Heart right ventricle (tissue), 16 donors: ENCODE measurements around the gene COL4A2. TPM values are rescaled to one million over a fixed set of nuclear protein-coding genes. Genes with fewer than 3 reads are reported as not detected.

Experiments used
- ATAC-seq, 8 donors: fragments of 200-7000 bp; cut with Tn5 transposase; one replicate each; pipeline ENCODE4 v1.9.1; 2020; ENCODE audit warnings: mild to moderate bottlenecking in 8 of 8, moderate library complexity in 8 of 8, moderate number of reproducible peaks in 1 of 8
- DNase-seq, 2 donors: peaks; one replicate each; pipeline ENCODE4 v3.0.0-alpha.2; 2020
- H3K27ac ChIP-seq, 10 donors: fragments of 200-600 bp; sonication (generic) in 2 of 10; one replicate each; pipeline versions ENCODE4 v1.5.0 to v1.8.0; 2020 to 2022; ENCODE audit warnings: mild to moderate bottlenecking in 3 of 10
- H3K27me3 ChIP-seq, 7 donors: fragments of 200-600 bp; one replicate each; pipeline ENCODE4 v1.8.0; 2021 to 2022; ENCODE audit warnings: mild to moderate bottlenecking in 2 of 7
- H3K36me3 ChIP-seq, 9 donors: fragments of 200-600 bp; sonication (generic) in 1 of 9; one replicate each; pipeline versions ENCODE4 v1.5.0 to v1.8.0; 2020 to 2022; ENCODE audit warnings: mild to moderate bottlenecking in 2 of 9
- H3K4me1 ChIP-seq, 9 donors: fragments of 200-600 bp; sonication (generic) in 1 of 9; one replicate each; pipeline versions ENCODE4 v1.5.0 to v1.8.0; 2020 to 2022; ENCODE audit warnings: mild to moderate bottlenecking in 4 of 9
- H3K4me3 ChIP-seq, 10 donors: fragments of 200-600 bp; sonication (generic) in 2 of 10; one replicate each; pipeline versions ENCODE4 v1.5.0 to v1.8.0; 2020 to 2022; ENCODE audit warnings: mild to moderate bottlenecking in 7 of 10, moderate library complexity in 2 of 10
- H3K9me3 ChIP-seq, 11 donors: fragments of 200-600 bp in 10 of 11; sonication (generic) in 2 of 11; one replicate each; pipeline versions ENCODE4 v1.5.0 to v1.8.0; 2013 to 2022; ENCODE audit warnings: mild to moderate bottlenecking in 2 of 11, control low read depth in 1 of 11, moderate library complexity in 1 of 11
- WGBS, 2 donors: extraction: QIAGEN DNeasy Blood & Tissue Kit; methylation state at CpG; one replicate each; pipeline ENCODE4 v1.1.7; 2013; ENCODE audit warnings: inconsistent platforms in 1 of 2; 5-methylcytosine and 5-hydroxymethylcytosine counted together
- intact Hi-C, 10 donors: fragments of 100-400 bp; cut with DNase I; formaldehyde crosslinking; loops; one replicate each; pipeline versions ENCODE4 v1.11.1 to v1.14.2; 2022
- polyA plus RNA-seq, 2 donors: library from polyadenylated mRNA; stranded (reverse); fragments of 200-250 nt; gene quantifications; one replicate each; pipeline ENCODE4 v1.2.3, GENCODE V29; 2013
- total RNA-seq, 10 donors: library from RNA; stranded (reverse); fragmentation: NEBNext Ultra II Directional in 3 of 10; extraction: Animal tissue kit (Norgen Biotek cat#: 25700) in 3 of 10; gene quantifications; one replicate each; pipeline versions ENCODE4 v1.2.1 to v1.2.4, GENCODE V29; 2021 to 2023
- TF ChIP-seq, protein P1 (sequence below), 9 donors: fragments of 200-600 bp; sonication (generic) in 2 of 9; IDR thresholded peaks; one replicate each; pipeline versions ENCODE4 v1.5.0 to v1.8.0; 2021 to 2022; ENCODE audit warnings: antibody characterized with exemption in 9 of 9, mild to moderate bottlenecking in 5 of 9, moderate library complexity in 1 of 9
- donor health status: Arrhythmogenic right ventricular cardiomyopathy.
- donor health status: ischemic (EF 13 %, LVEDD 7.1; RV severe dilation, severe dysfunction).
- donor health status: healthy with polysubstance abuse.
- donor health status: DM: no; HTN: yes; CAD: no.
- donor health status: DM: no; HTN: no; CAD: no.
- donor health status: ischemic (EF 25% LVEDD 6.9; RV normal size, moderate dysfunction).
- donor health status: ischemic (EF 25% LVEDD 5.7; RV mildly dilated, moderate dysfunction).
- donor health status: healthy.
- donor health status: DM: yes; HTN: yes; CAD: no.
- donor health status: Ischemic cardiomyopathy.
- donor health status: ischemic (EF 35%, LVEDD 5.7; RV mildly dilated, moderate dysfunction).
- donor health status: nonischemic (EF 11% LVEDD 7.7; RV severe dilation, severe dysfunction).
- donor health status: DM: yes; HTN: yes; CAD: no.
- donor health status: PGD.
- donor health status: ischemic (EF 29% LVEDD 5.4; RV normal size, mild dysfunction).
- donor health status: nonischemic (EF 23%, LVEDD 6.1; RV moderate dilation, normal function).

Gene COL4A2
- total and polyA plus RNA-seq, 12 donors: 81.7 to 301 (median 128) TPM

GRCh38 chr13:110525328-110526319 is 218.5 kb downstream of the COL4A2 start:
- WGBS, 2 donors: 63 to 67% methylated on average over 25 of the region's 25 CpGs
- intact Hi-C loops: loop anchor here in 4 of 10 donors (2.0 to 5.0 kb wide), 3 partner anchors 19 to 37 kb away; partner anchors contain the start of gene RAB20 (in 3 of the 4)
- H3K36me3 ChIP-seq: peaks cover 0 to 10% (median 3%) of the 10 kb centered on the region in 9 donors
- peak; percentile 18 to 75 (median 64) for ATAC-seq
- no peak overlapping the region for H3K4me3 ChIP-seq
- no peaks in the 10 kb centered on the region for H3K9me3 ChIP-seq
- DNase-seq: peak; percentile 51 to 54
- peak overlapping the region; percentile 31 to 92 (median 85) for H3K27ac ChIP-seq
- H3K27me3 ChIP-seq: no peaks in the 10 kb centered on the region
- TF ChIP-seq, protein P1, sequence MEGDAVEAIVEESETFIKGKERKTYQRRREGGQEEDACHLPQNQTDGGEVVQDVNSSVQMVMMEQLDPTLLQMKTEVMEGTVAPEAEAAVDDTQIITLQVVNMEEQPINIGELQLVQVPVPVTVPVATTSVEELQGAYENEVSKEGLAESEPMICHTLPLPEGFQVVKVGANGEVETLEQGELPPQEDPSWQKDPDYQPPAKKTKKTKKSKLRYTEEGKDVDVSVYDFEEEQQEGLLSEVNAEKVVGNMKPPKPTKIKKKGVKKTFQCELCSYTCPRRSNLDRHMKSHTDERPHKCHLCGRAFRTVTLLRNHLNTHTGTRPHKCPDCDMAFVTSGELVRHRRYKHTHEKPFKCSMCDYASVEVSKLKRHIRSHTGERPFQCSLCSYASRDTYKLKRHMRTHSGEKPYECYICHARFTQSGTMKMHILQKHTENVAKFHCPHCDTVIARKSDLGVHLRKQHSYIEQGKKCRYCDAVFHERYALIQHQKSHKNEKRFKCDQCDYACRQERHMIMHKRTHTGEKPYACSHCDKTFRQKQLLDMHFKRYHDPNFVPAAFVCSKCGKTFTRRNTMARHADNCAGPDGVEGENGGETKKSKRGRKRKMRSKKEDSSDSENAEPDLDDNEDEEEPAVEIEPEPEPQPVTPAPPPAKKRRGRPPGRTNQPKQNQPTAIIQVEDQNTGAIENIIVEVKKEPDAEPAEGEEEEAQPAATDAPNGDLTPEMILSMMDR (IDR thresholded peaks at IDR 0.05): no peak
- peaks cover 22 to 91% (median 55%) of the 10 kb centered on the region in 9 donors for H3K4me1 ChIP-seq

- TF ChIP-seq, protein P1 (IDR thresholded peaks at IDR 0.05): no peak
- Histone ChIP-seq H3K36me3 (peaks cover 0 to 7% (median 0%) of the 10 kb centered on the region in 9 donors), H3K4me1 (peaks cover 17 to 85% (median 45%) of the 10 kb centered on the region in 9 donors), H3K9me3 (no peaks in the 10 kb centered on the region), H3K27ac (peak overlapping the region in 8 of 10 donors; percentile 72 to 92 (median 87)), H3K4me3 (no peak overlapping the region), H3K27me3 (no peaks in the 10 kb centered on the region)
- intact Hi-C loops: loop anchor here in 2 of 10 donors (5.0 kb wide), 1 partner anchor 34 kb away; the partner anchor contains the start of gene RAB20 (in 2 of the 2)
- WGBS, 2 donors: 55 to 60% methylated on average over 5 of the region's 5 CpGs
- ATAC-seq: peak in 2 of 8 donors; percentile 4 to 23
- DNase-seq: no peak
Observed at GRCh38 chr13:110528371-110528770, 221.3 kb downstream of the COL4A2 start.

GRCh38 chr13:110528911-110529310 is 221.8 kb downstream of the COL4A2 start:
- TF ChIP-seq, protein P1 (IDR thresholded peaks at IDR 0.05): no peak
- Histone ChIP-seq H3K4me3 (no peak overlapping the region), H3K36me3 (peaks cover 0 to 1% (median 0%) of the 10 kb centered on the region in 9 donors), H3K27me3 (no peaks in the 10 kb centered on the region), H3K27ac (peak overlapping the region in 8 of 10 donors; percentile 29 to 92 (median 84)), H3K4me1 (peaks cover 16 to 85% (median 45%) of the 10 kb centered on the region in 9 donors), H3K9me3 (no peaks in the 10 kb centered on the region)
- WGBS, 2 donors: 90% methylated on average over 6 of the region's 6 CpGs
- DNase-seq (no peak), ATAC-seq (no peak)
- intact Hi-C loops: loop anchor here in 2 of 10 donors (5.0 kb wide), 1 partner anchor 33 kb away; the partner anchor contains the start of gene RAB20 (in 2 of the 2)
